ENCODE measurements around the gene PLA2G4F. TPM values are rescaled to one million over a fixed set of nuclear protein-coding genes. Genes with fewer than 3 reads are reported as not detected.

The PLA2G4F gene
- total and polyA plus RNA-seq, 2 donors from 2014 or later: 35.9 to 51.2 TPM

DNA sequence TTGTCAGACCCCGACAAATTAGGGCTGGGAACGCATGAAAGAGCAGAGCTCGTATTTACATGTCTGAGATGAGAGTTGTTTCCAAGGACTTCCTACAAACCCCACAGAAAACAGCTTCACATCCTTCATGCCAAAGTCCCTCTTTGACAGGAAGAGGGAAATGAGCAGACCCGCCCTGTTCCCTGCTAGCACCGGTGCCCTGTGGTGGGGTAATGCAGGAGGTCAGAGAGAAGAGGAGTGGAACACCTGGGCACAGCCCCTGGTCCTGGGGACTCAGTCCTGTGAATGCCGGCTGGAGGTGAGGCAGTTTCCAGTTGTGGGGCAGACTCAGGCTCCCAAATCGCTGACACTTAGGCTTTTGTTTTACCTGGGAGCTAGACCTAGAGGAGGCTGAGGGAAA lies 66.1 kb downstream of the PLA2G4F start:
- no peak for DNase-seq
- Histone ChIP-seq H3K36me3 (ENCODE audit: control insufficient read depth in 2 of 3, insufficient read depth in 3 of 3, low read length in 3 of 3) (no peaks in the 10 kb centered on the region), H3K4me1 (ENCODE audit: control insufficient read depth in 2 of 3, insufficient read depth in 2 of 3, low read depth in 1 of 3, low read length in 3 of 3) (no peaks in the 10 kb centered on the region), H3K4me3 (ENCODE audit: low read length in 3 of 3) (no peak overlapping the region), H3K9ac (ENCODE audit: low read length in 3 of 3) (no peak overlapping the region), H3K9me3 (ENCODE audit: control insufficient read depth in 2 of 3, insufficient read depth in 1 of 3, low read length in 3 of 3) (no peaks in the 10 kb centered on the region), H3K27ac (ENCODE audit: low read depth in 2 of 2, low read length in 2 of 2) (no peak overlapping the region), H3K27me3 (ENCODE audit: control insufficient read depth, insufficient read depth, low read length) (no peaks in the 10 kb centered on the region)
- no peak for FAIRE-seq
- TF ChIP-seq, protein P1, sequence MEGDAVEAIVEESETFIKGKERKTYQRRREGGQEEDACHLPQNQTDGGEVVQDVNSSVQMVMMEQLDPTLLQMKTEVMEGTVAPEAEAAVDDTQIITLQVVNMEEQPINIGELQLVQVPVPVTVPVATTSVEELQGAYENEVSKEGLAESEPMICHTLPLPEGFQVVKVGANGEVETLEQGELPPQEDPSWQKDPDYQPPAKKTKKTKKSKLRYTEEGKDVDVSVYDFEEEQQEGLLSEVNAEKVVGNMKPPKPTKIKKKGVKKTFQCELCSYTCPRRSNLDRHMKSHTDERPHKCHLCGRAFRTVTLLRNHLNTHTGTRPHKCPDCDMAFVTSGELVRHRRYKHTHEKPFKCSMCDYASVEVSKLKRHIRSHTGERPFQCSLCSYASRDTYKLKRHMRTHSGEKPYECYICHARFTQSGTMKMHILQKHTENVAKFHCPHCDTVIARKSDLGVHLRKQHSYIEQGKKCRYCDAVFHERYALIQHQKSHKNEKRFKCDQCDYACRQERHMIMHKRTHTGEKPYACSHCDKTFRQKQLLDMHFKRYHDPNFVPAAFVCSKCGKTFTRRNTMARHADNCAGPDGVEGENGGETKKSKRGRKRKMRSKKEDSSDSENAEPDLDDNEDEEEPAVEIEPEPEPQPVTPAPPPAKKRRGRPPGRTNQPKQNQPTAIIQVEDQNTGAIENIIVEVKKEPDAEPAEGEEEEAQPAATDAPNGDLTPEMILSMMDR (IDR thresholded peaks at IDR 0.05; ENCODE audit: borderline replicate concordance, extremely low read depth, insufficient read depth): no peak
- intact Hi-C loops (cut with DNase I): no loop called here

DNA sequence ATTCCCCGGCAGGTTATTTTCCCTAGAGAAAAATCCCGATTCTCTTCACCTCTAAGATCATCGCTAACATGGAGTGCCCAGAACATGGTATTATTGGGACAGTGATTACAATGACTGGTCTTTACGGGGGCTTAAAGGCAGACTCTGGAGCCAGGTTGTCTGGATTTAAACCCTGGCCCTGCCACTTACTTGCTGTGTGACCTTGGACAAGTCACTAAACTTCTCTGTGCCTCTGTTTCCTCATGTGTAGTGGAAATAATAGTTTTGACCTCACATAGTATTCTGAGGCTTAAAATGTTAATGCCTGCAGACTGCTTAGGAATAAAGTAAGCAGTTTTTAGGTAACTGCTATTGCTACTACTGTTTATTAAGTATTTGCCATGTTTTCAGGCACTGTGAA lies 66.5 kb downstream of the PLA2G4F start:
- Histone ChIP-seq H3K9ac (ENCODE audit: low read length in 3 of 3) (no peak overlapping the region), H3K9me3 (ENCODE audit: control insufficient read depth in 2 of 3, insufficient read depth in 1 of 3, low read length in 3 of 3) (no peaks in the 10 kb centered on the region), H3K27me3 (ENCODE audit: control insufficient read depth, insufficient read depth, low read length) (no peaks in the 10 kb centered on the region), H3K4me3 (ENCODE audit: low read length in 3 of 3) (no peak overlapping the region), H3K27ac (ENCODE audit: low read depth in 2 of 2, low read length in 2 of 2) (no peak overlapping the region), H3K36me3 (ENCODE audit: control insufficient read depth in 2 of 3, insufficient read depth in 3 of 3, low read length in 3 of 3) (no peaks in the 10 kb centered on the region), H3K4me1 (ENCODE audit: control insufficient read depth in 2 of 3, insufficient read depth in 2 of 3, low read depth in 1 of 3, low read length in 3 of 3) (no peaks in the 10 kb centered on the region)
- intact Hi-C loops (cut with DNase I): no loop called here
- FAIRE-seq: no peak
- TF ChIP-seq, protein P1 (IDR thresholded peaks at IDR 0.05; ENCODE audit: borderline replicate concordance, extremely low read depth, insufficient read depth): no peak
- no peak for DNase-seq

Small RNA genes lying within 50 kb of the gene (microRNA-seq; reads per million reads assigned to microRNA genes)
- 22.7 reads per million, percentile 33 among the genes with 10 or more reads in this experiment for gene MIR627

Other genes starting within 250 kb of the PLA2G4F start
- 38.5 TPM for gene EHD4, start 184.1 kb downstream of the PLA2G4F start, total RNA-seq
- gene EHD4, start 184.1 kb downstream of the PLA2G4F start, polyA plus RNA-seq (ENCODE audit: insufficient read depth, low read depth, low replicate concordance): 15.7 TPM
- not detected for gene PLA2G4E, start 135.6 kb downstream of the PLA2G4F start, total RNA-seq
- gene PLA2G4E, start 135.6 kb downstream of the PLA2G4F start, polyA plus RNA-seq (ENCODE audit: insufficient read depth, low read depth, low replicate concordance): not detected
- not detected for gene PLA2G4D, start 62.1 kb downstream of the PLA2G4F start, total RNA-seq
- gene PLA2G4D, start 62.1 kb downstream of the PLA2G4F start, polyA plus RNA-seq (ENCODE audit: insufficient read depth, low read depth, low replicate concordance): not detected
- gene VPS39, start 51.7 kb upstream of the PLA2G4F start, total RNA-seq: 70.9 TPM
- gene VPS39, start 51.7 kb upstream of the PLA2G4F start, polyA plus RNA-seq (ENCODE audit: insufficient read depth, low read depth, low replicate concordance): 33.1 TPM
- gene GANC, start 116.6 kb upstream of the PLA2G4F start, total RNA-seq: 40.4 TPM
- 11.3 TPM for gene GANC, start 116.6 kb upstream of the PLA2G4F start, polyA plus RNA-seq (ENCODE audit: insufficient read depth, low read depth, low replicate concordance)
- gene TMEM87A, start 116.8 kb upstream of the PLA2G4F start, total RNA-seq: 57.3 TPM
- 18.8 TPM for gene TMEM87A, start 116.8 kb upstream of the PLA2G4F start, polyA plus RNA-seq (ENCODE audit: insufficient read depth, low read depth, low replicate concordance)
- 12.9 TPM for gene CAPN3, start 202.9 kb upstream of the PLA2G4F start, total RNA-seq
- gene CAPN3, start 202.9 kb upstream of the PLA2G4F start, polyA plus RNA-seq (ENCODE audit: insufficient read depth, low read depth, low replicate concordance): 39.7 TPM